GM23338 (cell line): ENCODE measurements around the gene PRSS56. TPM values are rescaled to one million over a fixed set of nuclear protein-coding genes. Genes with fewer than 3 reads are reported as not detected.

ENCODE experiments used
- ATAC-seq: fragments of 200-7000 bp; cut with Tn5 transposase; 3 replicates; pipeline ENCODE4 v1.9.1; 2020
- DNase-seq: peaks from one replicate; pipeline ENCODE4 v3.0.0-alpha.2; 2015; ENCODE audit warnings: low spot score
- H2AFZ ChIP-seq: fragments of 200-600 bp; sonication (generic); 2 replicates; pipeline ENCODE4 v1.8.0; 2016; ENCODE audit warnings: antibody characterized with exemption, mild to moderate bottlenecking, moderate library complexity
- H3F3A ChIP-seq: fragments of 200-600 bp; sonication (generic); replicated peaks from 2 replicates; pipeline ENCODE4 v1.8.0; 2017; ENCODE audit warnings: antibody characterized with exemption, mixed run types, low read depth
- H3K27ac ChIP-seq: fragments of 200-600 bp; sonication (generic); 2 replicates; pipeline ENCODE4 v1.6.1; 2016; ENCODE audit warnings: low read depth
- H3K27me3 ChIP-seq: fragments of 200-600 bp; sonication (generic); 2 replicates; pipeline ENCODE4 v1.8.0; 2016; ENCODE audit warnings: mild to moderate bottlenecking, mixed run types, moderate library complexity; ENCODE audit not compliant: insufficient read depth
- H3K36me3 ChIP-seq: fragments of 200-600 bp; sonication (generic); 2 replicates; pipeline ENCODE4 v1.8.0; 2016; ENCODE audit warnings: mild to moderate bottlenecking; ENCODE audit not compliant: insufficient read depth
- H3K4me1 ChIP-seq: fragments of 200-600 bp; sonication (generic); 2 replicates; pipeline ENCODE4 v1.8.0; 2016; ENCODE audit warnings: mild to moderate bottlenecking, moderate library complexity; ENCODE audit not compliant: insufficient read depth
- H3K4me2 ChIP-seq: fragments of 200-600 bp; sonication (generic); 2 replicates; pipeline ENCODE4 v1.7.1; 2017; ENCODE audit warnings: mixed run types
- H3K4me3 ChIP-seq: fragments of 200-600 bp; sonication (generic); 2 replicates; pipeline ENCODE4 v1.6.1; 2016; ENCODE audit warnings: mixed run types
- H3K79me2 ChIP-seq: fragments of 200-600 bp; sonication (generic); replicated peaks from 2 replicates; pipeline ENCODE4 v1.8.0; 2017; ENCODE audit warnings: mild to moderate bottlenecking; ENCODE audit not compliant: insufficient read depth
- H3K9me2 ChIP-seq: fragments of 200-600 bp; sonication (generic); 2 replicates; pipeline ENCODE4 v1.8.0; 2017; ENCODE audit not compliant: insufficient read depth
- H4K20me1 ChIP-seq: fragments of 200-600 bp; sonication (generic); replicated peaks from 2 replicates; pipeline ENCODE4 v1.8.0; 2017; ENCODE audit warnings: mild to moderate bottlenecking; ENCODE audit not compliant: insufficient read depth
- H3K27ac Mint-ChIP-seq: 2 replicates; pipeline ENCODE4 v1.8.0; 2020; ENCODE audit warnings: inconsistent platforms, mild to moderate bottlenecking, moderate library complexity, mixed read lengths
- H3K27me3 Mint-ChIP-seq: 3 replicates; pipeline ENCODE4 v1.8.0; 2022; ENCODE audit warnings: low read depth, mild to moderate bottlenecking, moderate library complexity, mixed read lengths, inconsistent platforms; ENCODE audit not compliant: insufficient read depth, poor library complexity
- H3K36me3 Mint-ChIP-seq: 3 replicates; pipeline ENCODE4 v1.8.0; 2021; ENCODE audit warnings: low read depth, mild to moderate bottlenecking, inconsistent platforms, moderate library complexity, mixed read lengths
- H3K4me1 Mint-ChIP-seq: 3 replicates; pipeline ENCODE4 v1.8.0; 2020; ENCODE audit warnings: mild to moderate bottlenecking, inconsistent platforms, mixed read lengths
- H3K4me3 Mint-ChIP-seq: 3 replicates; pipeline ENCODE4 v1.8.0; 2021; ENCODE audit warnings: moderate library complexity, mild to moderate bottlenecking, inconsistent platforms, mixed read lengths
- H3K9me3 Mint-ChIP-seq: 3 replicates; pipeline ENCODE4 v1.8.0; 2020; ENCODE audit warnings: moderate library complexity, mild to moderate bottlenecking, inconsistent platforms, mixed read lengths
- CTCF ChIP-seq, 2 experiments: fragments of 200-600 bp in 1 of 2; sonication (generic) in 1 of 2; conservative IDR thresholded peaks; 2 replicates each; pipeline versions ENCODE4 v1.5.1 to v1.6.1; 2016 to 2017; ENCODE audit warnings: antibody characterized with exemption in 2 of 2, low read depth in 2 of 2, mild to moderate bottlenecking in 2 of 2, moderate library complexity in 1 of 2
- ETS1 ChIP-seq: IDR thresholded peaks from 2 replicates; pipeline ENCODE4 v1.6.1; 2016; ENCODE audit warnings: antibody characterized with exemption
- EZH2 ChIP-seq: fragments of 200-600 bp; sonication (generic); IDR thresholded peaks from one replicate; pipeline ENCODE4 v1.8.0; 2017; ENCODE audit warnings: antibody characterized with exemption, mild to moderate bottlenecking, low read depth; ENCODE audit not compliant: unreplicated experiment
- POLR2AphosphoS5 ChIP-seq: IDR thresholded peaks from 2 replicates; pipeline ENCODE4 v1.6.1; 2016; ENCODE audit warnings: antibody characterized with exemption, low read depth
- REST ChIP-seq: IDR thresholded peaks from one replicate; pipeline ENCODE4 v1.6.1; 2018; ENCODE audit warnings: antibody characterized with exemption; ENCODE audit not compliant: unreplicated experiment
- STAT1 ChIP-seq: IDR thresholded peaks from one replicate; pipeline ENCODE4 v1.6.1; 2016; ENCODE audit warnings: antibody characterized with exemption; ENCODE audit not compliant: unreplicated experiment
- ZNF331 ChIP-seq: fragments of 250-450 bp; sonication (Bioruptor Pico); IDR thresholded peaks from 2 replicates; pipeline ENCODE4 v1.5.0; 2020; ENCODE audit warnings: low read depth, mild to moderate bottlenecking, moderate library complexity
- polyA plus RNA-seq: library from polyadenylated mRNA; unstranded; fragments of >200 nt; fragmentation: Nextera tagmentation; extraction: Ambion mirVana; gene quantifications from 2 replicates; pipeline ENCODE4 v1.2.1, GENCODE V29; 2016
- total RNA-seq: library from RNA; depleted of rRNA; stranded (reverse); fragments of >200 nt; shearing (Covaris generic); gene quantifications from 2 replicates; pipeline ENCODE4 v1.2.3, GENCODE V29; 2014

PRSS56 gene
- total and polyA plus RNA-seq, 2 experiments from 2014 or later: 0.27 to 0.31 TPM

- TF ChIP-seq ETS1 (no peak), ZNF331 (CRISPR knock-in tag) (no peak), STAT1 (no peak), POLR2AphosphoS5 (no peak), EZH2 (no peak), REST (no peak)
Observed at GRCh38 chr2:232480201-232481190, 39.7 kb upstream of the PRSS56 start (continued).

GRCh38 chr2:232481322-232482140, 38.7 kb upstream of the PRSS56 start:
- DNase-seq: no peak
- Histone ChIP-seq H3K4me1 (no peaks in the 10 kb centered on the region), H3K9me2 (no peaks in the 10 kb centered on the region), H3K4me2 (no peak overlapping the region), H3F3A (no peaks in the 10 kb centered on the region), H3K79me2 (no peaks in the 10 kb centered on the region), H3K27ac (no peak overlapping the region), H3K4me3 (no peak overlapping the region), H4K20me1 (no peaks in the 10 kb centered on the region), H3K36me3 (no peaks in the 10 kb centered on the region), H2AFZ (no peak overlapping the region), H3K27me3 (peaks cover 33% of the 10 kb centered on the region)
- peaks cover 42% of the 10 kb centered on the region for H3K27me3 Mint-ChIP-seq
- ATAC-seq: no peak
- peaks cover 3% of the 10 kb centered on the region for H3K4me1 Mint-ChIP-seq
- no peak for TF ChIP-seq CTCF (conservative IDR thresholded peaks at IDR 0.05; ENCODE audit: low read depth in 2 of 2)
- TF ChIP-seq ETS1: no peak
- no peaks in the 10 kb centered on the region for H3K9me3 Mint-ChIP-seq
- no peaks in the 10 kb centered on the region for H3K36me3 Mint-ChIP-seq
- no peak overlapping the region for H3K27ac Mint-ChIP-seq
- H3K4me3 Mint-ChIP-seq: no peak overlapping the region
